Measurements from ENCODE around the gene GGACT.

DNA sequence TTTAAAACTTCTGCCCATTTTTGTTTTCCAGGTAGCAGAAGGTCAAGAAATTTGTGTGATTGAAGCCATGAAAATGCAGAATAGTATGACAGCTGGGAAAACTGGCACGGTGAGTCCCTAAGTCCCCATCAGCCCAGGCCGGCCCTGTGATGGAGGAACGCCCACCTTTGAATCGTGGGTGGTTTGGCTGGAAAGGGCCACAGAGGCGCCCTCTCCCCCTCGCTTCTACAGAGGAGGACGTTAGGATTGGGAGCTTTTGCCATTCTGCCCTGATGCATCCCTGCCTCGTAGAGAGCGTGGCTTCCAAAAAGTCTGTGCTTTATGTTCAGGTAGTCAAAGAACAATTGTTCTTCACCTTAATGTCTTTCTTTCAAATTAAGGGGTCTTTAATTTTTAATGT lies 60.9 kb downstream of the GGACT start:
- TF ChIP-seq, protein P1, sequence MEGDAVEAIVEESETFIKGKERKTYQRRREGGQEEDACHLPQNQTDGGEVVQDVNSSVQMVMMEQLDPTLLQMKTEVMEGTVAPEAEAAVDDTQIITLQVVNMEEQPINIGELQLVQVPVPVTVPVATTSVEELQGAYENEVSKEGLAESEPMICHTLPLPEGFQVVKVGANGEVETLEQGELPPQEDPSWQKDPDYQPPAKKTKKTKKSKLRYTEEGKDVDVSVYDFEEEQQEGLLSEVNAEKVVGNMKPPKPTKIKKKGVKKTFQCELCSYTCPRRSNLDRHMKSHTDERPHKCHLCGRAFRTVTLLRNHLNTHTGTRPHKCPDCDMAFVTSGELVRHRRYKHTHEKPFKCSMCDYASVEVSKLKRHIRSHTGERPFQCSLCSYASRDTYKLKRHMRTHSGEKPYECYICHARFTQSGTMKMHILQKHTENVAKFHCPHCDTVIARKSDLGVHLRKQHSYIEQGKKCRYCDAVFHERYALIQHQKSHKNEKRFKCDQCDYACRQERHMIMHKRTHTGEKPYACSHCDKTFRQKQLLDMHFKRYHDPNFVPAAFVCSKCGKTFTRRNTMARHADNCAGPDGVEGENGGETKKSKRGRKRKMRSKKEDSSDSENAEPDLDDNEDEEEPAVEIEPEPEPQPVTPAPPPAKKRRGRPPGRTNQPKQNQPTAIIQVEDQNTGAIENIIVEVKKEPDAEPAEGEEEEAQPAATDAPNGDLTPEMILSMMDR (IDR thresholded peaks at IDR 0.05): no peak
- TF ChIP-seq POLR2A (IDR thresholded peaks at IDR 0.05): no peak

All from body of pancreas (tissue), 4 donors.